Left colon (tissue), 2 donors: ENCODE measurements around the gene HACD2. TPM values are rescaled to one million over a fixed set of nuclear protein-coding genes. Genes with fewer than 3 reads are reported as not detected.
"Not testable (repeated sequence)": the region's sequence is repeated elsewhere in the genome, so short reads cannot be mapped to it uniquely, and the experiment has no call there.

Experiments used
- ATAC-seq: fragments of 200-7000 bp; cut with Tn5 transposase; one replicate; pipeline ENCODE4 v1.9.1; 2020; ENCODE audit warnings: mild to moderate bottlenecking, moderate library complexity
- DNase-seq, 2 donors: peaks; one replicate each; pipeline ENCODE4 v3.0.0-alpha.2; 2020
- intact Hi-C, 2 donors: fragments of 100-400 bp; cut with DNase I in 1 of 2; cut with micrococcal nuclease in 1 of 2; formaldehyde crosslinking; loops; one replicate each; pipeline versions ENCODE4 v1.11.2 to v1.14.0; 2022; cut with DNase I, micrococcal nuclease
- total RNA-seq, 2 donors: library from RNA; stranded (reverse); fragmentation: NEBNext Ultra II Directional; extraction: Animal tissue kit (Norgen Biotek cat#: 25700); gene quantifications; one replicate each; pipeline ENCODE4 v1.2.1, GENCODE V29; 2021
- donor health status: DM: no; HTN: no; CAD: no.
- donor health status: DM: yes; HTN: yes; CAD: no.

The HACD2 gene
- total RNA-seq, 2 donors from 2014 or later = 60.8 to 63.5 TPM

- DNase-seq (no peak), ATAC-seq (no peak)
- intact Hi-C loops = no loop called here
Measured at GRCh38 chr3:123503203-123503602, 81.7 kb downstream of the HACD2 start.

- DNase-seq = no peak
Measured at GRCh38 chr3:123499322-123499721, 85.5 kb downstream of the HACD2 start.

GRCh38 chr3:123498761-123499160, 86.1 kb downstream of the HACD2 start:
- ATAC-seq = no peak
- intact Hi-C loops = no loop called here
- DNase-seq = no peak

More at GRCh38 chr3:123499322-123499721, 85.5 kb downstream of the HACD2 start:
- ATAC-seq = no peak
- intact Hi-C loops = no loop called here

- DNase-seq (no peak), ATAC-seq (no peak)
- intact Hi-C loops = no loop called here
Measured at GRCh38 chr3:123493912-123494311, 90.9 kb downstream of the HACD2 start.

GRCh38 chr3:123491966-123492587, 92.8 kb downstream of the HACD2 start:
- intact Hi-C loops = no loop called here
- no peak for DNase-seq
- ATAC-seq = no peak

GRCh38 chr3:123489400-123490004, 95.4 kb downstream of the HACD2 start:
- ATAC-seq = peak; percentile 91
- intact Hi-C loops = loop anchor here (2.0 to 5.0 kb wide), 2 partner anchors 161 to 162 kb away; no protein-coding TSS in a partner anchor
- DNase-seq = peak; percentile 32 to 71

GRCh38 chr3:123488645-123489347, 96.1 kb downstream of the HACD2 start:
- ATAC-seq (no peak), DNase-seq (no peak)
- intact Hi-C loops = loop anchor here (2.0 to 5.0 kb wide), 2 partner anchors 160 to 161 kb away; no protein-coding TSS in a partner anchor

- ATAC-seq = not testable (repeated sequence)
- intact Hi-C loops = loop anchor here in 1 of 2 donors (5.0 kb wide), 1 partner anchor 160 kb away; no protein-coding TSS in a partner anchor
Measured at GRCh38 chr3:123487063-123487462, 97.8 kb downstream of the HACD2 start.

GRCh38 chr3:123486460-123486859, 98.4 kb downstream of the HACD2 start:
- DNase-seq (no peak), ATAC-seq (no peak)
- intact Hi-C loops = loop anchor here in 1 of 2 donors (5.0 kb wide), 1 partner anchor 159 kb away; no protein-coding TSS in a partner anchor

More at GRCh38 chr3:123487063-123487462, 97.8 kb downstream of the HACD2 start:
- not testable (repeated sequence) for DNase-seq

GRCh38 chr3:123485551-123485950, 99.3 kb downstream of the HACD2 start:
- intact Hi-C loops = loop anchor here in 1 of 2 donors (5.0 kb wide), 1 partner anchor 158 kb away; no protein-coding TSS in a partner anchor

GRCh38 chr3:123483146-123483545, 101.7 kb downstream of the HACD2 start:
- intact Hi-C loops = no loop called here
- no peak for ATAC-seq
- DNase-seq = no peak

More at GRCh38 chr3:123485551-123485950, 99.3 kb downstream of the HACD2 start:
- ATAC-seq (no peak), DNase-seq (no peak)

GRCh38 chr3:123481722-123482457, 103.0 kb downstream of the HACD2 start:
- DNase-seq (no peak), ATAC-seq (no peak)
- intact Hi-C loops = no loop called here

GRCh38 chr3:123481071-123481470, 103.8 kb downstream of the HACD2 start:
- no peak for DNase-seq
- intact Hi-C loops = no loop called here
- ATAC-seq = no peak

GRCh38 chr3:123480428-123480827, 104.4 kb downstream of the HACD2 start:
- ATAC-seq = no peak
- intact Hi-C loops = no loop called here
- DNase-seq = no peak

GRCh38 chr3:123479891-123480290, 105.0 kb downstream of the HACD2 start:
- intact Hi-C loops = no loop called here
- DNase-seq = no peak
- ATAC-seq = no peak

- intact Hi-C loops = no loop called here
- DNase-seq (no peak), ATAC-seq (no peak)
Measured at GRCh38 chr3:123478314-123478713, 106.5 kb downstream of the HACD2 start.

- no peak for ATAC-seq
- intact Hi-C loops = no loop called here
Measured at GRCh38 chr3:123476967-123477750, 107.7 kb downstream of the HACD2 start.

GRCh38 chr3:123475786-123476185, 109.1 kb downstream of the HACD2 start:
- intact Hi-C loops = no loop called here
- DNase-seq (no peak), ATAC-seq (no peak)

More at GRCh38 chr3:123476967-123477750, 107.7 kb downstream of the HACD2 start:
- no peak for DNase-seq
